HCT116 (cell line): ENCODE results near the gene ZNF148. TPM values are rescaled to one million over a fixed set of nuclear protein-coding genes. Genes with fewer than 3 reads are reported as not detected.

Source experiments
- ATAC-seq: fragments of 200-7000 bp; cut with Tn5 transposase; 2 replicates; pipeline ENCODE4 v1.9.1; 2020; ENCODE audit warnings: mild to moderate bottlenecking, moderate library complexity
- BruUV-seq: library from RNA; stranded (reverse); fragments of 400-500 nt; replicated peaks from 2 replicates; lab custom pipeline; 2021; lab: Mats Ljungman, UMichigan
- CTCF ChIA-PET: fragments of 300-600 bp; sonication (Branson Sonifier 250); formaldehyde crosslinking; loops from one replicate; lab custom pipeline; 2021; ENCODE audit warnings: antibody characterized with exemption; lab: Charles Lee
- POLR2A ChIA-PET: fragments of 300-600, 350-600 bp; sonication (Branson Sonifier 250); formaldehyde crosslinking; loops from one replicate; lab custom pipeline; 2021; ENCODE audit warnings: antibody characterized with exemption; lab: Charles Lee
- RAD21 ChIA-PET, 2 experiments: fragments of 300-600 bp; sonication (Branson Sonifier 250); formaldehyde crosslinking; loops; one replicate each; lab custom pipeline; 2023; ENCODE audit warnings: low total read pairs in 2 of 2; ENCODE audit not compliant: uncharacterized antibody in 2 of 2, unreplicated experiment in 2 of 2, low non-redundant PET in 1 of 2; lab: Charles Lee
- DNase-seq: peaks from one replicate; pipeline ENCODE4 v3.0.0-alpha.2; 2010; ENCODE audit warnings: low read depth, low spot score
- H2AFZ ChIP-seq: fragments of 200-600 bp; shearing (Covaris generic), sonication (generic); 2 replicates; pipeline ENCODE4 v1.6.1; 2017; ENCODE audit warnings: low read depth, mixed run types, mixed read lengths, antibody characterized with exemption, low read length; ENCODE audit not compliant: poor library complexity, severe bottlenecking
- H3K27ac ChIP-seq: 2 replicates; pipeline ENCODE4 v1.5.1; 2012; ENCODE audit warnings: low read depth, low read length
- H3K27me3 ChIP-seq: fragments of 200-600 bp; sonication (generic); 2 replicates; pipeline ENCODE4 v1.6.1; 2016; ENCODE audit warnings: mixed run types, low read length, mixed read lengths; ENCODE audit not compliant: insufficient read depth
- H3K36me3 ChIP-seq, 2 experiments: fragments of 200-500 bp in 1 of 2; fragments of 200-600 bp in 1 of 2; sonication (Bioruptor generic) in 1 of 2; sonication (generic) in 1 of 2; 2 replicates each; pipeline versions ENCODE4 v1.5.1 to v1.6.1; 2014 to 2016; ENCODE audit warnings: low read length in 2 of 2, inconsistent platforms in 1 of 2, mixed read lengths in 1 of 2, mixed run types in 1 of 2; ENCODE audit not compliant: insufficient read depth in 2 of 2, control insufficient read depth in 1 of 2
- H3K4me1 ChIP-seq, 2 experiments: fragments of 200-600 bp in 1 of 2; sonication (generic) in 1 of 2; 2 replicates each; pipeline versions ENCODE4 v1.5.1 to v1.6.1; 2012 to 2017; ENCODE audit warnings: low read length in 2 of 2, inconsistent platforms in 1 of 2, mild to moderate bottlenecking in 1 of 2, mixed read lengths in 1 of 2, mixed run types in 1 of 2, moderate library complexity in 1 of 2; ENCODE audit not compliant: insufficient read depth in 2 of 2, control insufficient read depth in 1 of 2
- H3K4me2 ChIP-seq: fragments of 200-600 bp; sonication (generic); 2 replicates; pipeline ENCODE4 v1.6.1; 2017; ENCODE audit warnings: mixed run types, low read length, mixed read lengths
- H3K4me3 ChIP-seq, 2 experiments: fragments of 200-600 bp in 1 of 2; sonication (generic) in 1 of 2; replicated peaks in 1 of 2; 2 replicates each; pipeline ENCODE4 v1.5.1; 2011 to 2016; ENCODE audit warnings: low read length in 2 of 2, control low read depth in 1 of 2, low read depth in 1 of 2, mild to moderate bottlenecking in 1 of 2, mixed read lengths in 1 of 2, mixed run types in 1 of 2
- H3K79me2 ChIP-seq: fragments of 200-600 bp; sonication (generic); 2 replicates; pipeline ENCODE4 v1.6.1; 2017; ENCODE audit warnings: mild to moderate bottlenecking, mixed run types, low read length, moderate library complexity, mixed read lengths; ENCODE audit not compliant: insufficient read depth
- H3K9ac ChIP-seq: fragments of 200-600 bp; sonication (generic); 2 replicates; pipeline ENCODE4 v1.6.1; 2016; ENCODE audit warnings: low read length, mixed read lengths
- H3K9me2 ChIP-seq: fragments of 200-600 bp; sonication (generic), shearing (Covaris generic); 2 replicates; pipeline ENCODE4 v1.6.1; 2017; ENCODE audit warnings: mixed run types, mild to moderate bottlenecking, moderate library complexity; ENCODE audit not compliant: insufficient read depth
- H3K9me3 ChIP-seq, 2 experiments: fragments of 200-500 bp in 1 of 2; fragments of 200-600 bp in 1 of 2; sonication (Bioruptor generic) in 1 of 2; sonication (generic) in 1 of 2; 2 replicates each; pipeline ENCODE4 v1.6.1; 2014 to 2017; ENCODE audit warnings: low read length in 2 of 2, mixed read lengths in 2 of 2, inconsistent platforms in 1 of 2, low read depth in 1 of 2, mild to moderate bottlenecking in 1 of 2, mixed run types in 1 of 2, moderate library complexity in 1 of 2; ENCODE audit not compliant: control insufficient read depth in 1 of 2, insufficient read depth in 1 of 2
- H4K20me1 ChIP-seq: fragments of 200-600 bp; sonication (generic), shearing (Covaris generic); 2 replicates; pipeline ENCODE4 v1.6.1; 2017; ENCODE audit warnings: mixed run types, mild to moderate bottlenecking, moderate library complexity; ENCODE audit not compliant: insufficient read depth
- ATF3 ChIP-seq: IDR thresholded peaks from 2 replicates; pipeline ENCODE4 v1.6.1; 2012
- CEBPB ChIP-seq: IDR thresholded peaks from 2 replicates; pipeline ENCODE4 v1.6.1; 2012; ENCODE audit warnings: low read depth
- EGR1 ChIP-seq: IDR thresholded peaks from 2 replicates; pipeline ENCODE4 v1.6.1; 2012; ENCODE audit warnings: low read depth
- MAX ChIP-seq: IDR thresholded peaks from 2 replicates; pipeline ENCODE4 v1.6.1; 2012
- YY1 ChIP-seq: IDR thresholded peaks from 2 replicates; pipeline ENCODE4 v1.6.1; 2011; ENCODE audit warnings: low read length, low read depth, moderate library complexity, mild to moderate bottlenecking; ENCODE audit not compliant: insufficient replicate concordance; ENCODE audit errors: extremely low read depth
- ZFX ChIP-seq: fragments of 450-650 bp; IDR thresholded peaks from 2 replicates; pipeline ENCODE4 v1.6.1; 2017
- ZNF274 ChIP-seq: fragments of 200-500 bp; sonication (Bioruptor generic); IDR thresholded peaks from 2 replicates; pipeline ENCODE4 v1.6.1; 2014; ENCODE audit warnings: mild to moderate bottlenecking, low read depth, low read length, inconsistent platforms
- intact Hi-C: fragments of 100-400 bp; cut with micrococcal nuclease; formaldehyde crosslinking; loops from 2 replicates; pipeline ENCODE4 v1.10.0; 2022
- total RNA-seq: library from RNA; stranded (reverse); gene quantifications from one replicate; pipeline ENCODE4 v1.2.1, GENCODE V29; 2021; ENCODE audit not compliant: unreplicated experiment

ZNF148 gene
- total RNA-seq, 1 experiment from 2014 or later = 35.0 TPM

- Histone ChIP-seq H3K4me2 (peak overlapping the region; percentile 91), H4K20me1 (no peaks in the 10 kb centered on the region), H3K79me2 (peaks cover 44% of the 10 kb centered on the region), H3K27me3 (no peaks in the 10 kb centered on the region), H2AFZ (no peak overlapping the region), H3K36me3 (peaks cover 0 to 3% of the 10 kb centered on the region in 2 experiments; a peak in 1 of 4 replicates), H3K9me2 (no peaks in the 10 kb centered on the region), H3K4me1 (peaks cover 9 to 18% of the 10 kb centered on the region in 2 experiments; a peak in 3 of 4 replicates), H3K27ac (peak overlapping the region; percentile 65), H3K4me3 (peak overlapping the region; percentile 95 to 96), H3K9me3 (no peaks in the 10 kb centered on the region), H3K9ac (peak overlapping the region; percentile 95)
- ChIA-PET POLR2A (interaction anchor here (1.5 kb wide), 1 partner anchor 14 kb away, joined by 5 read pairs; no protein-coding TSS in a partner anchor), CTCF (interaction anchor here (1.2 kb wide), 1 partner anchor 219 kb away, joined by 3 read pairs; the partner anchor contains the start of gene OSBPL11), RAD21 (no interaction called here)
- intact Hi-C loops = no loop called here
- TF ChIP-seq YY1 (no peak), ZNF274 (no peak), EGR1 (no peak), ZFX (no peak), MAX (no peak), ATF3 (no peak)
- ATAC-seq (peak; percentile 7; the same call in 1 of the 2 replicates), DNase-seq (no peak)
- BruUV-seq = no TSS peak
These were observed 990 bp upstream of the ZNF148 start for GRCh38 chr3:125375950-125376679.

- ChIA-PET CTCF (no interaction called here), RAD21 (no interaction called here), POLR2A (interaction anchor here (1.5 kb wide), 1 partner anchor 15 kb away, joined by 5 read pairs; no protein-coding TSS in a partner anchor)
- Histone ChIP-seq H3K4me3 (peak overlapping the region; percentile 95 to 96), H3K9me3 (no peaks in the 10 kb centered on the region), H4K20me1 (no peaks in the 10 kb centered on the region), H3K79me2 (peaks cover 60% of the 10 kb centered on the region), H3K4me2 (peak overlapping the region; percentile 91), H2AFZ (no peak overlapping the region), H3K27me3 (no peaks in the 10 kb centered on the region), H3K9ac (peak overlapping the region; percentile 95), H3K9me2 (no peaks in the 10 kb centered on the region), H3K4me1 (peaks cover 9 to 18% of the 10 kb centered on the region in 2 experiments; a peak in 3 of 4 replicates), H3K36me3 (peaks cover 0 to 3% of the 10 kb centered on the region in 2 experiments; a peak in 1 of 4 replicates), H3K27ac (peak overlapping the region; percentile 65)
- DNase-seq = no peak
- ATAC-seq = peak; percentile 57
- intact Hi-C loops = no loop called here
- no peak for TF ChIP-seq CEBPB
- no TSS peak for BruUV-seq
These were observed 577 bp downstream of the ZNF148 start for GRCh38 chr3:125374501-125374995.
